OCI-LY3 (cell line): ENCODE results near the gene NIPSNAP3A.

Experiments used
- H2AFZ ChIP-seq: fragments of 200-600, 300-600 bp; shearing (Covaris generic); 2 replicates; pipeline ENCODE4 v1.6.0; 2014; ENCODE audit warnings: antibody characterized with exemption, low read depth, low read length
- H3K27ac ChIP-seq: fragments of 200-600, 300-600 bp; sonication (generic); 2 replicates; pipeline ENCODE4 v1.5.1; 2014; ENCODE audit warnings: mild to moderate bottlenecking, low read length, moderate library complexity, mixed read lengths
- H3K27me3 ChIP-seq: fragments of 200-600, 300-600 bp; sonication (generic); 2 replicates; pipeline ENCODE4 v1.6.1; 2014; ENCODE audit warnings: low read depth, low read length, mixed read lengths
- H3K36me3 ChIP-seq: fragments of 200-600, 300-600 bp; sonication (generic); replicated peaks from 2 replicates; pipeline ENCODE3; 2014; ENCODE audit warnings: low read depth, low read length, mixed read lengths
- H3K4me1 ChIP-seq: fragments of 300-600, 200-600 bp; sonication (generic); 2 replicates; pipeline ENCODE4 v1.6.1; 2014; ENCODE audit warnings: low read length, mixed read lengths
- H3K4me2 ChIP-seq: fragments of 200-600, 300-600 bp; sonication (generic); 2 replicates; pipeline ENCODE4 v1.6.1; 2014; ENCODE audit warnings: low read length, mixed read lengths
- H3K4me3 ChIP-seq: fragments of 300-600, 200-600 bp; sonication (generic); 2 replicates; pipeline ENCODE4 v1.5.1; 2014; ENCODE audit warnings: antibody characterized with exemption, mild to moderate bottlenecking, low read length, moderate library complexity
- H3K79me2 ChIP-seq: fragments of 300-600, 200-600 bp; shearing (Covaris generic); 2 replicates; pipeline ENCODE4 v1.6.1; 2014; ENCODE audit warnings: mild to moderate bottlenecking, low read length, mixed read lengths
- H3K9ac ChIP-seq: fragments of 300-600, 200-600 bp; shearing (Covaris generic); 2 replicates; pipeline ENCODE4 v1.6.0; 2014; ENCODE audit warnings: mild to moderate bottlenecking, low read length, moderate library complexity
- H3K9me3 ChIP-seq: fragments of 200-600, 300-600 bp; shearing (Covaris generic); 2 replicates; pipeline ENCODE4 v1.6.1; 2014; ENCODE audit warnings: low read length, mixed read lengths; ENCODE audit not compliant: insufficient read depth
- H4K20me1 ChIP-seq: fragments of 200-600, 300-600 bp; sonication (generic); 2 replicates; pipeline ENCODE4 v1.6.1; 2016; ENCODE audit warnings: low read length, mixed read lengths; ENCODE audit not compliant: insufficient read depth
- EZH2phosphoT487 ChIP-seq: fragments of 200-600 bp; shearing (Covaris generic); IDR thresholded peaks from 2 replicates; pipeline ENCODE4 v1.6.1; 2018; ENCODE audit warnings: antibody characterized with exemption, mixed run types, low read depth
- TF ChIP-seq, protein P1 (sequence below): fragments of 200-600, 300-600 bp; sonication (generic); IDR thresholded peaks from 2 replicates; pipeline ENCODE4 v1.5.1; 2014; ENCODE audit warnings: antibody characterized with exemption, low read length, low read depth

The NIPSNAP3A gene

DNA sequence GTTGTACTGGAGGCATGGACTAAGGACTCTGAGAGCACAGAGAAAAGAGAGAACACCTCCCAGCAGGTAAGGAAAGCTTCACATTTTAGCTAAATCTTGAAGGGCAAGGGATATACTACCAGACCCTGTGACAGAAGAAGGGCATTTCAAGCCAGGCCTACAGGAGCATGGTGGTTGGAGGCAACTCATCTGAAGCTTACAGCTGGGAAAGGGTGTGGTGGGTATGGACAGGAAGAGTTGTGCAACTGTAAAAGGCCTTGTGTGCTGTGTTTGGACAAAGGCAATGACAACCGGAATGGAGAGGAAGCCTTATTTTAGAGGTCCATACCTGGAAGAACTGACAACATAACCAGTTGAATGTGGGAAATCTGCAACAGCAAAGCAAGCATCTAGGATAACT lies 47.6 kb downstream of the NIPSNAP3A start:
- TF ChIP-seq, protein P1, sequence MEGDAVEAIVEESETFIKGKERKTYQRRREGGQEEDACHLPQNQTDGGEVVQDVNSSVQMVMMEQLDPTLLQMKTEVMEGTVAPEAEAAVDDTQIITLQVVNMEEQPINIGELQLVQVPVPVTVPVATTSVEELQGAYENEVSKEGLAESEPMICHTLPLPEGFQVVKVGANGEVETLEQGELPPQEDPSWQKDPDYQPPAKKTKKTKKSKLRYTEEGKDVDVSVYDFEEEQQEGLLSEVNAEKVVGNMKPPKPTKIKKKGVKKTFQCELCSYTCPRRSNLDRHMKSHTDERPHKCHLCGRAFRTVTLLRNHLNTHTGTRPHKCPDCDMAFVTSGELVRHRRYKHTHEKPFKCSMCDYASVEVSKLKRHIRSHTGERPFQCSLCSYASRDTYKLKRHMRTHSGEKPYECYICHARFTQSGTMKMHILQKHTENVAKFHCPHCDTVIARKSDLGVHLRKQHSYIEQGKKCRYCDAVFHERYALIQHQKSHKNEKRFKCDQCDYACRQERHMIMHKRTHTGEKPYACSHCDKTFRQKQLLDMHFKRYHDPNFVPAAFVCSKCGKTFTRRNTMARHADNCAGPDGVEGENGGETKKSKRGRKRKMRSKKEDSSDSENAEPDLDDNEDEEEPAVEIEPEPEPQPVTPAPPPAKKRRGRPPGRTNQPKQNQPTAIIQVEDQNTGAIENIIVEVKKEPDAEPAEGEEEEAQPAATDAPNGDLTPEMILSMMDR = no peak
- TF ChIP-seq EZH2phosphoT487 = no peak
- H3K4me3 ChIP-seq = no peak overlapping the region
- no peaks in the 10 kb centered on the region for H4K20me1 ChIP-seq
- no peak overlapping the region for H3K27ac ChIP-seq
- H2AFZ ChIP-seq = no peak overlapping the region
- H3K27me3 ChIP-seq = peaks cover 26% of the 10 kb centered on the region
- H3K4me1 ChIP-seq = 0 out of 2 replicates have a peak, but pooled peaks cover 3% of the 10 kb centered on the region
- no peaks in the 10 kb centered on the region for H3K36me3 ChIP-seq
- no peak overlapping the region for H3K9ac ChIP-seq
- no peak overlapping the region for H3K4me2 ChIP-seq
- H3K9me3 ChIP-seq = no peaks in the 10 kb centered on the region
- no peaks in the 10 kb centered on the region for H3K79me2 ChIP-seq

GRCh38 chr9:104795857-104796256 lies 48.4 kb downstream of the NIPSNAP3A start:
- Histone ChIP-seq H4K20me1 (no peaks in the 10 kb centered on the region), H3K4me3 (no peak overlapping the region), H2AFZ (no peak overlapping the region), H3K9ac (no peak overlapping the region), H3K4me1 (0 out of 2 replicates have a peak, but pooled peaks cover 3% of the 10 kb centered on the region), H3K79me2 (no peaks in the 10 kb centered on the region), H3K27ac (no peak overlapping the region), H3K27me3 (peaks cover 26% of the 10 kb centered on the region), H3K4me2 (no peak overlapping the region), H3K9me3 (no peaks in the 10 kb centered on the region), H3K36me3 (no peaks in the 10 kb centered on the region)
- TF ChIP-seq, protein P1 = no peak
- no peak for TF ChIP-seq EZH2phosphoT487

DNA sequence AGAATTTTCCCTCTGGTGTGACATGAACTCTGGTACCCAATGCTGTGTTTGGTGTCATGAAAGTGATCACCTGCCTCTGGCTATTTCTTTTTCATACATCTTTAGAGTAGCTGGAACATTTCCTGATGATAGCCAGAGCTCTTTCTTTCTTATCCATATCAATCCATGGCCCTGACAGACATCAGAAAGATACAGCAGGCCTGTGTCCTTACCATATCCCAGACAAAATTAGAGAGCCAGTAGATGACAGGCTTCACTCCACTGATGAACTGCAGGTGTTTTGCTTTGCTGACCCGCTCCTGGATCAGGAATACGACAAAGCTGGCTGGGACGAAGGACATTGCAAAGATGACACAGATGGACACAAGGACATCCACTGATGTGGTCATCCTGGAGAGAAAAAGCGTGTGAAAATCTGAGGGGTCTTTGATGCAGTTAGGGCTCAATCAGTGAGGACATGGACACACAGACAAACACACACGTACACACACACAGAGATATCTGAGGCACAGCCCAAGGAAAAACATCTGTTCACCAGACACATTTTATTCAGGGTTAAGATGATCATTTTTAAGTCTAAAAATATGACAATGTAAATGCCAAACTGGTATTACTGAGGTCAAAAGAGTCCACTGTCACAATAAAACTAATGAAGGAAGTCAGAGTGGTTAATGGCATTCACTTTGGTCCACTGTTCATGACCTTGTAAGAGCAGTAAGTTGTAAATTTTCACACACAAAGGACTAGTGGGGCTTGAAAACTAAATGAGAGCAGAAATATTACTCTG lies 50.9 kb downstream of the NIPSNAP3A start:
- H3K27ac ChIP-seq = no peak overlapping the region

GRCh38 chr9:104800068-104800785 lies 52.7 kb downstream of the NIPSNAP3A start:
- H3K9me3 ChIP-seq = no peaks in the 10 kb centered on the region
- no peak overlapping the region for H3K27ac ChIP-seq
- H3K79me2 ChIP-seq = no peaks in the 10 kb centered on the region
- H3K4me3 ChIP-seq = no peak overlapping the region
- H3K4me1 ChIP-seq = 0 out of 2 replicates have a peak, but pooled peaks cover 3% of the 10 kb centered on the region
- H4K20me1 ChIP-seq = no peaks in the 10 kb centered on the region
- H3K4me2 ChIP-seq = no peak overlapping the region
- peaks cover 25% of the 10 kb centered on the region for H3K27me3 ChIP-seq
- H3K36me3 ChIP-seq = no peaks in the 10 kb centered on the region
- no peak overlapping the region for H2AFZ ChIP-seq
- TF ChIP-seq EZH2phosphoT487 = no peak
- TF ChIP-seq, protein P1 = no peak
- H3K9ac ChIP-seq = no peak overlapping the region

More for the DNA sequence above, 50.9 kb downstream of the NIPSNAP3A start:
- Histone ChIP-seq H3K4me1 (0 out of 2 replicates have a peak, but pooled peaks cover 3% of the 10 kb centered on the region), H3K4me3 (no peak overlapping the region), H3K79me2 (no peaks in the 10 kb centered on the region), H3K4me2 (no peak overlapping the region), H3K36me3 (no peaks in the 10 kb centered on the region), H3K27me3 (peaks cover 26% of the 10 kb centered on the region), H4K20me1 (no peaks in the 10 kb centered on the region), H3K9me3 (no peaks in the 10 kb centered on the region), H3K9ac (no peak overlapping the region), H2AFZ (no peak overlapping the region)
- TF ChIP-seq, protein P1 = no peak
